ENCODE data around the gene CFAP65. TPM values are rescaled to one million over a fixed set of nuclear protein-coding genes. Genes with fewer than 3 reads are reported as not detected.

Gene CFAP65, protein sequence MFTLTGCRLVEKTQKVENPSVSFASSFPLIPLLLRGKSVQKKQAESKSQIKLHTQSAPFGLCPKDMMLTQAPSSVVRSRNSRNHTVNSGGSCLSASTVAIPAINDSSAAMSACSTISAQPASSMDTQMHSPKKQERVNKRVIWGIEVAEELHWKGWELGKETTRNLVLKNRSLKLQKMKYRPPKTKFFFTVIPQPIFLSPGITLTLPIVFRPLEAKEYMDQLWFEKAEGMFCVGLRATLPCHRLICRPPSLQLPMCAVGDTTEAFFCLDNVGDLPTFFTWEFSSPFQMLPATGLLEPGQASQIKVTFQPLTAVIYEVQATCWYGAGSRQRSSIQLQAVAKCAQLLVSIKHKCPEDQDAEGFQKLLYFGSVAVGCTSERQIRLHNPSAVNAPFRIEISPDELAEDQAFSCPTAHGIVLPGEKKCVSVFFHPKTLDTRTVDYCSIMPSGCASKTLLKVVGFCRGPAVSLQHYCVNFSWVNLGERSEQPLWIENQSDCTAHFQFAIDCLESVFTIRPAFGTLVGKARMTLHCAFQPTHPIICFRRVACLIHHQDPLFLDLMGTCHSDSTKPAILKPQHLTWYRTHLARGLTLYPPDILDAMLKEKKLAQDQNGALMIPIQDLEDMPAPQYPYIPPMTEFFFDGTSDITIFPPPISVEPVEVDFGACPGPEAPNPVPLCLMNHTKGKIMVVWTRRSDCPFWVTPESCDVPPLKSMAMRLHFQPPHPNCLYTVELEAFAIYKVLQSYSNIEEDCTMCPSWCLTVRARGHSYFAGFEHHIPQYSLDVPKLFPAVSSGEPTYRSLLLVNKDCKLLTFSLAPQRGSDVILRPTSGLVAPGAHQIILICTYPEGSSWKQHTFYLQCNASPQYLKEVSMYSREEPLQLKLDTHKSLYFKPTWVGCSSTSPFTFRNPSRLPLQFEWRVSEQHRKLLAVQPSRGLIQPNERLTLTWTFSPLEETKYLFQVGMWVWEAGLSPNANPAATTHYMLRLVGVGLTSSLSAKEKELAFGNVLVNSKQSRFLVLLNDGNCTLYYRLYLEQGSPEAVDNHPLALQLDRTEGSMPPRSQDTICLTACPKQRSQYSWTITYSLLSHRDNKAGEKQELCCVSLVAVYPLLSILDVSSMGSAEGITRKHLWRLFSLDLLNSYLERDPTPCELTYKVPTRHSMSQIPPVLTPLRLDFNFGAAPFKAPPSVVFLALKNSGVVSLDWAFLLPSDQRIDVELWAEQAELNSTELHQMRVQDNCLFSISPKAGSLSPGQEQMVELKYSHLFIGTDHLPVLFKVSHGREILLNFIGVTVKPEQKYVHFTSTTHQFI (N-terminal part only)
- total RNA-seq = not detected in 2 replicates

DNA sequence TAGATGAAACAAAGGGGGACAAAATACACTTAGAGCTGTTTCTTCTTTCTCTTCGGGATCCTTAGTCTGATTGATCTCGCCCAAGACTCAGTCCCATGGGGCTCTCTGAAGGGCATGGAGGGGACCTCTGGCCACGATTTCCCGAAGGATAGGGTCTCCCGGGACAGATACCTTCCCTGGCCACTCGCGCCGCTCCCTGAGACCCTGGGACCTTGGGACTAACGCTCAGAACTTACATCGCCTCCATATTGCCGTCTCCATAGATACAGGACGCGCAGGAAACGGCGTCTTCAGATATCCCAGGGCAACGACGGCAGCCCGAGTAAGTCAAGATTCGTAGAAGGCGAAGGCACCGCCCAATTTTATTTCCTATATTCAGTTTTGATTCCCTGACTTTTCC lies at the start of gene CFAP65:
CFAP65 (minus strand) TSS at position 265 of the 400 bp plus-strand sequence. CDS start 2,468 bp downstream, outside the sequence.

GRCh38 chr2:219060821-219061791 lies 19.8 kb upstream of the CFAP65 start, which contains the start of gene IHH:
TSS of gene IHH (minus strand) at chr2:219060921. CDS start at chr2:219060467, 454 bp downstream.

DNA sequence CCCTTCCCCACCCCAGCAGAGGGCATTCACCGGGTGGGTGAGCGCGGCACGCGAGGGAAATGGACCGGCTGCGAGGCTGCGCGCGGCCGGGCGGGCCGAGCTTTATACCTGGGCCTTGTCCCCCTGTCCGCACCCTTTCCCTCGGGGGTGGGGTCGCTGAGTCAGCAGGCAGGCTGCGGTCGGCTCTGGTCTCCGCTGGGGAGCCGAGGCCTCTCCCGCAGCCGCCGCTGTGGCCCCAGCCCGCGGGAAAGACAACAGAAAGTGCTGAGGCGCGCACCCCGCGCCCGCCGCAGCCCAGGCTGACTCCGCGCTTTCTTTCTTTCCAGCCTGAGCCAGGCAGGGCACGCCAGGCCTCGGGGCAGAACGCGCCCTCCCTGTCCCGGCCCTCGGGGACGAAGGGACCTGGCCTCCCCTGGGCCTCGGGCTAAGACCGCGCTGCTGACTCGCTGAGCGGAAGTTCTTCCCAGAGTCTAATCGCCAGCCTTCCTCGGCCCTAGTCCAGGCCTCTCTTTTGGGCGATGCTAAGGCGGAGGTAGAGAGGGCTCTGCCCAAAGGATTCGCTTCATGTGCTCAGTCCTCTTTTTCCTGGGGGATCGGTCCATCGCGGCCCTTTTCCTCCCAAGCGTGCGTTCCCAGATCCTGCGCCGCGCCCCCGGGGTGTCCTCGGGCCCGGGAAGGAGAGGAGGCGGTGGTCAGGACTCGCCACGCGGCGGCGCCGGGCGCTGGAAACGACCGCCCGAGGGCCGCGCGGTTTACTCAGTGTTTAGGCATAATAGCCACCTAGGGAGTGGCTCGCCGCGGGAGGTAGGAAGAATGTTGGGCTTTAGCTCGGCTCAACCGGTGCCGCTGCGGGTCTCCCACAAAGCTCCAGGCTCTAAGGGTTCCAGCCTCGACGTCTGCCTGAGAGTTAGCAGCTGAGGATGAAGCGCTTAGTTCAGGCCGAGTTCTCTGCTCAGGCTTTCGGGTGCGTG lies 47.7 kb downstream of the CFAP65 start, which contains the start of gene CRYBA2:
CRYBA2 (minus strand) TSS at position 78 of the 971 bp plus-strand sequence. CDS start 246 bp downstream, outside the sequence.

GRCh38 chr2:218985021-218985324 lies 56.3 kb downstream of the CFAP65 start, which contains the start of gene FEV:
TSS of gene FEV (minus strand) at chr2:218985184. CDS start at chr2:218985075, 109 bp downstream.

DNA sequence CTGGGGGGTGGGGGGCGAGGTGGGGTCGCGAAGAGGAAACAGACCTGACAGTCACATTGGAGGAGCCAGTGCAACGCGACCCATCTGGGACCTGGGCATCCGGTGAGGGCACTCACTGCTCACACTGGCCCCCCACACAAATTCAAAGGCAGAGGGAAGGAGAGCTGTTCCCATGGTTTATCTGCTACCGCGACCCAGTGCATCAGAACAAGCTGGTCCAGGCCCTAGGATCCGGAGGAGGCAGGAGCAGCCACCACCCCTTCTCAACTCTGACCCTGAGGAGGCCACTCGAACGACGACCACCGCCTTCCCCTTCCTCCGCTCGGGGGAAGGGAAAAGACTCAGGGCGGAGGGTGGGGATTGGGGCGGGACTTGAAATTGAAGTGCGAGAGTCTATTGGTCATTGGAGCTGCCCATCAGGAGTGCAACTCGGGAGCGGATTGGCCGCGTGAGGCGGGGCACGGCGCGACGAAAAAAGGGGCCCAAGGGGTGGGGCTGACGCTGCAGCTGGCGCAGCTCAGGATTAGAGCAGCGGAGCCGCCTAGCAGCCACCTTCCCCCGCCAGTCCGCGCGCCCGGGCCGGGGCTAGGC lies 82.1 kb downstream of the CFAP65 start, which contains the start of gene CDK5R2:
CDK5R2 (plus strand) TSS at position 526 of the 591 bp plus-strand sequence. CDS start 155 bp downstream, outside the sequence.

Other genes starting within 250 kb of the CFAP65 start
- not detected in 2 replicates for gene PRKAG3, start 209.7 kb downstream of the CFAP65 start, total RNA-seq
- gene WNT6, start 181.7 kb downstream of the CFAP65 start, total RNA-seq = not detected in 2 replicates
- not detected in 2 replicates for gene WNT10A, start 160.7 kb downstream of the CFAP65 start, total RNA-seq
- gene CDK5R2, start 81.8 kb downstream of the CFAP65 start, total RNA-seq = not detected in 2 replicates
- not detected in 2 replicates for gene FEV, start 56.3 kb downstream of the CFAP65 start, total RNA-seq
- gene CRYBA2, start 48.1 kb downstream of the CFAP65 start, total RNA-seq = not detected in 2 replicates
- gene IHH, start 19.4 kb upstream of the CFAP65 start, total RNA-seq = under 0.01 and 0.09 TPM in 2 replicates
- 17.4 and 18.0 TPM in 2 replicates for gene NHEJ1, start 119.3 kb upstream of the CFAP65 start, total RNA-seq
- gene SLC23A3, start 128.5 kb upstream of the CFAP65 start, total RNA-seq = 0.54 and 1.2 TPM in 2 replicates
- gene CNPPD1, start 135.4 kb upstream of the CFAP65 start, total RNA-seq = 22.7 and 28.3 TPM in 2 replicates
- gene RETREG2, start 136.8 kb upstream of the CFAP65 start, total RNA-seq = 65.0 and 65.4 TPM in 2 replicates
- 19.2 and 30.6 TPM in 2 replicates for gene ZFAND2B, start 165.3 kb upstream of the CFAP65 start, total RNA-seq
- 18.7 and 25.5 TPM in 2 replicates for gene ABCB6, start 177.4 kb upstream of the CFAP65 start, total RNA-seq
- gene ATG9A, start 188.1 kb upstream of the CFAP65 start, total RNA-seq = 41.2 and 43.8 TPM in 2 replicates
- gene ANKZF1, start 188.3 kb upstream of the CFAP65 start, total RNA-seq = 20.5 and 22.2 TPM in 2 replicates
- 3.0 and 4.1 TPM in 2 replicates for gene GLB1L, start 203.9 kb upstream of the CFAP65 start, total RNA-seq
- 17.7 and 20.8 TPM in 2 replicates for gene STK16, start 204.0 kb upstream of the CFAP65 start, total RNA-seq
- not detected in 2 replicates for gene TUBA4B, start 211.7 kb upstream of the CFAP65 start, total RNA-seq
- gene TUBA4A, start 212.4 kb upstream of the CFAP65 start, total RNA-seq = 10.2 and 11.3 TPM in 2 replicates
- 20.8 and 21.1 TPM in 2 replicates for gene DNAJB2, start 237.8 kb upstream of the CFAP65 start, total RNA-seq